Transverse colon (tissue), 4 donors: Measurements from ENCODE around the gene TEKT5. TPM values are rescaled to one million over a fixed set of nuclear protein-coding genes. Genes with fewer than 3 reads are reported as not detected.

ENCODE experiments used
- DNase-seq: peaks from one replicate; pipeline ENCODE4 v3.0.0-alpha.2; 2019
- H3K27ac ChIP-seq, 4 donors: fragments of 200-600 bp; sonication (generic); 2 replicates each; pipeline ENCODE4 v1.5.1; 2016 to 2018; ENCODE audit warnings: inconsistent platforms in 4 of 4
- H3K27me3 ChIP-seq: fragments of 200-600 bp; sonication (generic); 2 replicates; pipeline ENCODE4 v1.5.1; 2017; ENCODE audit warnings: inconsistent platforms
- H3K36me3 ChIP-seq, 4 donors: fragments of 200-600 bp; sonication (generic); 2 replicates each; pipeline ENCODE4 v1.5.1; 2017 to 2019; ENCODE audit warnings: inconsistent platforms in 4 of 4
- H3K4me1 ChIP-seq, 4 donors: fragments of 200-600 bp; sonication (generic); 2 replicates each; pipeline ENCODE4 v1.5.1; 2017 to 2020; ENCODE audit warnings: inconsistent platforms in 4 of 4
- H3K4me3 ChIP-seq, 4 donors: fragments of 200-600 bp; sonication (generic); 1 replicate in 1 of 4; 2 replicates in 3 of 4; pipeline versions ENCODE4 v1.5.1 to v1.6.1; 2017 to 2019; ENCODE audit warnings: inconsistent platforms in 4 of 4
- H3K9me3 ChIP-seq, 2 donors: fragments of 200-600 bp; sonication (generic); 2 replicates each; pipeline ENCODE4 v1.5.1; 2017 to 2019; ENCODE audit warnings: inconsistent platforms in 2 of 2
- CTCF ChIP-seq, 5 experiments: fragments of 200-600 bp in 3 of 5; fragments of 450-650 bp in 2 of 5; sonication (generic) in 3 of 5; IDR thresholded peaks; 1 replicate in 2 of 5; 2 replicates in 3 of 5; pipeline ENCODE4 v1.5.1; 2016 to 2017; ENCODE audit warnings: antibody characterized with exemption in 5 of 5, inconsistent platforms in 3 of 5, mild to moderate bottlenecking in 2 of 5, moderate library complexity in 1 of 5
- EP300 ChIP-seq: sonication (generic); formaldehyde crosslinking; IDR thresholded peaks from one replicate; pipeline ENCODE4 v1.6.1; 2017; ENCODE audit warnings: antibody characterized with exemption, low read depth
- POLR2A ChIP-seq: fragments of 450-650 bp; IDR thresholded peaks from one replicate; pipeline ENCODE4 v1.6.1; 2016; ENCODE audit warnings: antibody characterized with exemption, mild to moderate bottlenecking, moderate library complexity
- POLR2AphosphoS5 ChIP-seq, 3 donors: sonication (generic); formaldehyde crosslinking; IDR thresholded peaks; one replicate each; pipeline ENCODE4 v1.6.1; 2016; ENCODE audit warnings: antibody characterized with exemption in 3 of 3
- WGBS, 2 donors: methylation state at CpG; one replicate each; pipeline ENCODE4 v1.1.5; 2018; ENCODE audit warnings: low coverage in 1 of 2; 5-methylcytosine and 5-hydroxymethylcytosine counted together
- in situ Hi-C, 4 donors: fragments of 200-750 bp; cut with MboI; loops; one replicate each; pipeline versions ENCODE4 v1.15.0 to v1.15.1; 2017; ENCODE audit warnings: low sequenced_read_pairs in 3 of 4, low pct_ligation_motif_present in 1 of 4, low pct_unique_long_range_greater_than_20kb in 1 of 4
- intact Hi-C: fragments of 100-400 bp; cut with DNase I; formaldehyde crosslinking; loops from one replicate; pipeline ENCODE4 v1.15.1; 2023; ENCODE audit warnings: low total_unique reads
- total RNA-seq, 4 donors: library from RNA; depleted of rRNA; stranded (reverse); fragments of >200 nt; gene quantifications; one replicate each; pipeline ENCODE4 v1.1.0, GENCODE V29; 2016

The TEKT5 gene
- total RNA-seq, 4 donors from 2014 or later = 2.5 TPM; not detected in 3

GRCh38 chr16:10684511-10685151, 10.1 kb downstream of the TEKT5 start:
- Histone ChIP-seq H3K36me3 (no peaks in the 10 kb centered on the region), H3K27ac (no peak overlapping the region), H3K4me1 (peaks cover 0 to 4% (median 0%) of the 10 kb centered on the region in 4 donors), H3K9me3 (no peaks in the 10 kb centered on the region), H3K27me3 (no peaks in the 10 kb centered on the region), H3K4me3 (no peak overlapping the region)
- in situ Hi-C loops = no loop called here
- TF ChIP-seq CTCF (IDR thresholded peaks at IDR 0.05) (no peak), EP300 (no peak), POLR2AphosphoS5 (IDR thresholded peaks at IDR 0.05) (no peak)
- intact Hi-C loops = no loop called here
- DNase-seq = no peak
- 67 to 81% methylated on average over 7 to 14 of the region's 14 CpGs for WGBS, 2 donors

GRCh38 chr16:10683170-10683569, 11.6 kb downstream of the TEKT5 start:
- intact Hi-C loops = no loop called here
- WGBS, 2 donors = 46 to 62% methylated on average over 2 to 8 of the region's 8 CpGs

GRCh38 chr16:10682604-10683003, 12.1 kb downstream of the TEKT5 start:
- intact Hi-C loops = no loop called here
- Histone ChIP-seq H3K9me3 (no peaks in the 10 kb centered on the region), H3K4me3 (no peak overlapping the region), H3K27ac (no peak overlapping the region), H3K4me1 (no peaks in the 10 kb centered on the region), H3K36me3 (no peaks in the 10 kb centered on the region), H3K27me3 (no peaks in the 10 kb centered on the region)
- WGBS, 2 donors = 91 to 93% methylated on average over 2 to 7 of the region's 7 CpGs
- in situ Hi-C loops = no loop called here
- DNase-seq = no peak
- TF ChIP-seq POLR2A (no peak), EP300 (no peak), CTCF (IDR thresholded peaks at IDR 0.05) (no peak), POLR2AphosphoS5 (IDR thresholded peaks at IDR 0.05) (no peak)

More at GRCh38 chr16:10683170-10683569, 11.6 kb downstream of the TEKT5 start:
- Histone ChIP-seq H3K27me3 (no peaks in the 10 kb centered on the region), H3K4me1 (no peaks in the 10 kb centered on the region), H3K27ac (no peak overlapping the region), H3K36me3 (no peaks in the 10 kb centered on the region), H3K9me3 (no peaks in the 10 kb centered on the region), H3K4me3 (no peak overlapping the region)
- TF ChIP-seq POLR2AphosphoS5 (IDR thresholded peaks at IDR 0.05) = no peak
- TF ChIP-seq CTCF (IDR thresholded peaks at IDR 0.05) = no peak
- no peak for TF ChIP-seq EP300
- DNase-seq = no peak
- in situ Hi-C loops = no loop called here

- intact Hi-C loops = no loop called here
- DNase-seq = no peak
- Histone ChIP-seq H3K4me1 (no peaks in the 10 kb centered on the region), H3K9me3 (no peaks in the 10 kb centered on the region), H3K4me3 (no peak overlapping the region), H3K27ac (no peak overlapping the region), H3K27me3 (no peaks in the 10 kb centered on the region), H3K36me3 (no peaks in the 10 kb centered on the region)
- TF ChIP-seq EP300 (no peak), POLR2A (no peak), POLR2AphosphoS5 (IDR thresholded peaks at IDR 0.05) (no peak), CTCF (IDR thresholded peaks at IDR 0.05) (no peak)
- in situ Hi-C loops = no loop called here
- 73 to 83% methylated on average over 4 to 29 of the region's 29 CpGs for WGBS, 2 donors
Observed at GRCh38 chr16:10681310-10682308, 13.1 kb downstream of the TEKT5 start.
